Neural progenitor cell (in vitro differentiated cells): ENCODE results near the gene ARHGEF39. TPM values are rescaled to one million over a fixed set of nuclear protein-coding genes. Genes with fewer than 3 reads are reported as not detected.
A peak's percentile ranks its signal among the peaks of the same experiment; 100 is the strongest.

Experiments
- DNase-seq: peaks from one replicate; pipeline ENCODE4 v3.0.0-alpha.2; 2016; ENCODE audit warnings: low spot score
- H2AFZ ChIP-seq: fragments of 200-600 bp; sonication (generic); replicated peaks from 2 replicates; pipeline ENCODE4 v1.6.1; 2016; ENCODE audit warnings: antibody characterized with exemption
- H3F3A ChIP-seq: fragments of 200-600 bp; sonication (generic); 2 replicates; pipeline ENCODE4 v1.6.1; 2016; ENCODE audit warnings: antibody characterized with exemption, low read depth
- H3K27ac ChIP-seq: fragments of 200-600 bp; sonication (generic); 2 replicates; pipeline ENCODE4 v1.5.1; 2016; ENCODE audit warnings: mild to moderate bottlenecking
- H3K27me3 ChIP-seq: fragments of 200-600 bp; sonication (generic); 2 replicates; pipeline ENCODE4 v1.6.1; 2016; ENCODE audit warnings: mild to moderate bottlenecking, moderate library complexity
- H3K36me3 ChIP-seq: fragments of 200-600 bp; sonication (generic); 2 replicates; pipeline ENCODE4 v1.5.1; 2016
- H3K4me1 ChIP-seq: fragments of 200-600 bp; sonication (generic); 2 replicates; pipeline ENCODE4 v1.6.1; 2016; ENCODE audit warnings: mixed run types
- H3K4me2 ChIP-seq: fragments of 200-600 bp; sonication (generic); 2 replicates; pipeline ENCODE4 v1.6.1; 2016
- H3K4me3 ChIP-seq: fragments of 200-600 bp; sonication (generic); 2 replicates; pipeline ENCODE4 v1.5.1; 2016
- H3K79me2 ChIP-seq: fragments of 200-600 bp; sonication (generic); 2 replicates; pipeline ENCODE4 v1.6.1; 2016; ENCODE audit warnings: low read depth
- H3K9ac ChIP-seq: fragments of 200-600 bp; sonication (generic); 2 replicates; pipeline ENCODE4 v1.6.1; 2016
- H3K9me3 ChIP-seq: fragments of 200-600 bp; sonication (generic); 2 replicates; pipeline ENCODE4 v1.5.1; 2016; ENCODE audit warnings: low read depth
- H4K20me1 ChIP-seq: fragments of 200-600 bp; sonication (generic); 2 replicates; pipeline ENCODE4 v1.6.1; 2016; ENCODE audit warnings: low read depth
- H3K27ac Mint-ChIP-seq: 3 replicates; pipeline ENCODE4 v1.8.0; 2021; ENCODE audit warnings: mixed read lengths
- H3K27me3 Mint-ChIP-seq: 2 replicates; pipeline ENCODE4 v1.8.0; 2022; ENCODE audit warnings: low read depth, mild to moderate bottlenecking, inconsistent platforms, moderate library complexity, mixed read lengths; ENCODE audit not compliant: insufficient read depth
- H3K36me3 Mint-ChIP-seq: 3 replicates; pipeline ENCODE4 v1.8.0; 2021; ENCODE audit warnings: mixed read lengths
- H3K4me1 Mint-ChIP-seq: 3 replicates; pipeline ENCODE4 v1.8.0; 2021; ENCODE audit warnings: mixed read lengths
- H3K4me3 Mint-ChIP-seq: 3 replicates; pipeline ENCODE4 v1.8.0; 2021; ENCODE audit warnings: mild to moderate bottlenecking, moderate library complexity, mixed read lengths
- H3K9me3 Mint-ChIP-seq: 3 replicates; pipeline ENCODE4 v1.8.0; 2020; ENCODE audit warnings: mixed read lengths
- CTCF ChIP-seq: fragments of 200-600 bp; sonication (generic); IDR thresholded peaks from 2 replicates; pipeline ENCODE4 v1.5.1; 2017; ENCODE audit warnings: antibody characterized with exemption, mild to moderate bottlenecking
- EZH2 ChIP-seq: fragments of 200-600 bp; sonication (generic); IDR thresholded peaks from 2 replicates; pipeline ENCODE4 v1.6.1; 2017; ENCODE audit warnings: antibody characterized with exemption, mild to moderate bottlenecking, moderate library complexity
- EZH2phosphoT487 ChIP-seq: fragments of 200-600 bp; sonication (generic); IDR thresholded peaks from 2 replicates; pipeline ENCODE4 v1.6.1; 2017; ENCODE audit warnings: antibody characterized with exemption
- microRNA-seq: library from miRNA; unstranded; fragments of <30 nt; microRNA quantifications from one replicate; pipeline ENCODE4, GENCODE V29; 2016
- small RNA-seq: library from RNA; depleted of rRNA; stranded (forward); fragments of <200 nt; gene quantifications from one replicate; pipeline ENCODE3, GENCODE V24; 2015
- total RNA-seq: library from RNA; depleted of rRNA; stranded (reverse); fragments of >200 nt; gene quantifications from 2 replicates; pipeline ENCODE4 v1.2.3, GENCODE V29; 2015; ENCODE audit warnings: low replicate concordance

Gene ARHGEF39
- total RNA-seq, 1 donor from 2014 or later = 13.2 TPM

GRCh38 chr9:35611230-35611797, 53.7 kb downstream of the ARHGEF39 start:
- peaks cover 16% of the 10 kb centered on the region for H3K36me3 Mint-ChIP-seq
- Histone ChIP-seq H3K4me1 (peaks cover 6% of the 10 kb centered on the region), H3F3A (peaks cover 1% of the 10 kb centered on the region), H3K9ac (no peak overlapping the region), H2AFZ (no peak overlapping the region), H3K4me2 (no peak overlapping the region), H3K79me2 (peaks cover 11% of the 10 kb centered on the region), H4K20me1 (peaks cover 16% of the 10 kb centered on the region), H3K4me3 (no peak overlapping the region), H3K27me3 (peaks cover 23% of the 10 kb centered on the region), H3K36me3 (no peaks in the 10 kb centered on the region), H3K9me3 (no peaks in the 10 kb centered on the region), H3K27ac (no peak overlapping the region)
- peak; percentile 69 for TF ChIP-seq CTCF
- no peak for TF ChIP-seq EZH2phosphoT487
- no peak overlapping the region for H3K27ac Mint-ChIP-seq
- H3K9me3 Mint-ChIP-seq = no peaks in the 10 kb centered on the region
- H3K4me3 Mint-ChIP-seq = no peak overlapping the region
- H3K27me3 Mint-ChIP-seq = peaks cover 29% of the 10 kb centered on the region
- H3K4me1 Mint-ChIP-seq = peaks cover 12% of the 10 kb centered on the region
- peak; percentile 66 for DNase-seq

- Mint-ChIP-seq H3K4me3 (no peak overlapping the region), H3K9me3 (no peaks in the 10 kb centered on the region), H3K36me3 (peaks cover 16% of the 10 kb centered on the region), H3K4me1 (peaks cover 14% of the 10 kb centered on the region), H3K27me3 (peaks cover 17% of the 10 kb centered on the region), H3K27ac (no peak overlapping the region)
- peaks cover 2% of the 10 kb centered on the region for H3F3A ChIP-seq
- no peak overlapping the region for H3K27ac ChIP-seq
- peaks cover 7% of the 10 kb centered on the region for H3K27me3 ChIP-seq
- TF ChIP-seq EZH2phosphoT487 = no peak
- TF ChIP-seq CTCF = no peak
- no peak for TF ChIP-seq EZH2
- no peak overlapping the region for H3K9ac ChIP-seq
- H3K36me3 ChIP-seq = no peaks in the 10 kb centered on the region
- H3K4me3 ChIP-seq = no peak overlapping the region
- no peak overlapping the region for H3K4me2 ChIP-seq
- H2AFZ ChIP-seq = no peak overlapping the region
- peaks cover 23% of the 10 kb centered on the region for H4K20me1 ChIP-seq
- no peak for DNase-seq
- H3K4me1 ChIP-seq = peaks cover 9% of the 10 kb centered on the region
- no peaks in the 10 kb centered on the region for H3K9me3 ChIP-seq
- peaks cover 18% of the 10 kb centered on the region for H3K79me2 ChIP-seq
Measured at GRCh38 chr9:35609820-35610163, 55.2 kb downstream of the ARHGEF39 start.

Small RNAs within 50 kb of the gene (microRNA-seq; reads per million reads assigned to microRNA genes)
- gene MIR6852 = not detected

Small RNAs within 50 kb of the gene (small RNA-seq; reads per million reads assigned to genes)
- gene RMRP (not detected), gene RN7SL22P (not detected)

Other genes with a start within 250 kb of the ARHGEF39 start
- gene RUSC2, start 175.1 kb downstream of the ARHGEF39 start, total RNA-seq = 3.5 and 9.9 TPM in 2 replicates
- 5.2 and 12.4 TPM in 2 replicates for gene TESK1, start 59.9 kb downstream of the ARHGEF39 start, total RNA-seq
- gene CD72, start 46.8 kb downstream of the ARHGEF39 start, total RNA-seq = 0.56 and 1.4 TPM in 2 replicates
- 0.56 and 0.86 TPM in 2 replicates for gene SIT1, start 14.3 kb downstream of the ARHGEF39 start, total RNA-seq
- 1,307 and 2,709 TPM in 2 replicates for gene RMRP, start 7.2 kb downstream of the ARHGEF39 start, total RNA-seq
- gene CCDC107, start 6.9 kb downstream of the ARHGEF39 start, total RNA-seq = 3.8 and 10.6 TPM in 2 replicates
- gene CA9, start 8.7 kb upstream of the ARHGEF39 start, total RNA-seq = 0.09 and 0.25 TPM in 2 replicates
- gene TPM2, start 24.7 kb upstream of the ARHGEF39 start, total RNA-seq = 174 and 241 TPM in 2 replicates
- 36.7 and 71.5 TPM in 2 replicates for gene TLN1, start 67.0 kb upstream of the ARHGEF39 start, total RNA-seq
- gene CREB3, start 67.5 kb upstream of the ARHGEF39 start, total RNA-seq = 27.9 and 30.3 TPM in 2 replicates
- 44.8 and 74.5 TPM in 2 replicates for gene GBA2, start 84.0 kb upstream of the ARHGEF39 start, total RNA-seq
- gene RGP1, start 84.1 kb upstream of the ARHGEF39 start, total RNA-seq = 11.2 and 20.1 TPM in 2 replicates
- gene MSMP, start 89.1 kb upstream of the ARHGEF39 start, total RNA-seq = not detected in 2 replicates
- 5.6 and 8.6 TPM in 2 replicates for gene NPR2, start 126.4 kb upstream of the ARHGEF39 start, total RNA-seq
- gene SPAG8, start 147.1 kb upstream of the ARHGEF39 start, total RNA-seq = 1.3 and 1.6 TPM in 2 replicates
- gene HINT2, start 149.8 kb upstream of the ARHGEF39 start, total RNA-seq = 21.8 and 35.9 TPM in 2 replicates
- gene FAM221B, start 163.5 kb upstream of the ARHGEF39 start, total RNA-seq = not detected in 2 replicates
- gene TMEM8B, start 164.0 kb upstream of the ARHGEF39 start, total RNA-seq = 4.8 and 11.2 TPM in 2 replicates
- gene OR13J1, start 205.2 kb upstream of the ARHGEF39 start, total RNA-seq = not detected in 2 replicates
- gene HRCT1, start 241.0 kb upstream of the ARHGEF39 start, total RNA-seq = not detected in 2 replicates
- 0.22 TPM in 1 of 2 replicates, not detected in the other for gene SPAAR, start 244.3 kb upstream of the ARHGEF39 start, total RNA-seq